HG02763 (cell line): Measurements from ENCODE around the gene MRFAP1.
"Not testable (repeated sequence)": the region's sequence is repeated elsewhere in the genome, so short reads cannot be mapped to it uniquely, and the experiment has no call there.

Experiments used
- ATAC-seq: cut with Tn5 transposase; IDR thresholded peaks from one replicate; pipeline ENCODE4 v1.9.1; 2021; ENCODE audit warnings: mild to moderate bottlenecking, moderate library complexity; ENCODE audit not compliant: unreplicated experiment

Gene MRFAP1

GRCh38 chr4:6633091-6633906, 7.2 kb upstream of the MRFAP1 start:
- ATAC-seq: no peak

- ATAC-seq: no peak
Observed at GRCh38 chr4:6634746-6635145, 5.7 kb upstream of the MRFAP1 start.

- ATAC-seq: no peak
Observed at GRCh38 chr4:6639137-6639680, 1.3 kb upstream of the MRFAP1 start.

GRCh38 chr4:6641164-6641970, 882 bp downstream of the MRFAP1 start:
- no peak for ATAC-seq

- ATAC-seq: no peak
Observed at GRCh38 chr4:6641971-6642320, 1.5 kb downstream of the MRFAP1 start.

- no peak for ATAC-seq
Observed at GRCh38 chr4:6643141-6643847, 2.8 kb downstream of the MRFAP1 start.

- no peak for ATAC-seq
Observed at GRCh38 chr4:6644792-6645530, 4.5 kb downstream of the MRFAP1 start.

- ATAC-seq: no peak
Observed at GRCh38 chr4:6647169-6647568, 6.7 kb downstream of the MRFAP1 start.

GRCh38 chr4:6647582-6648230, 7.2 kb downstream of the MRFAP1 start:
- ATAC-seq: no peak

GRCh38 chr4:6649216-6649615, 8.7 kb downstream of the MRFAP1 start:
- ATAC-seq: no peak

GRCh38 chr4:6654211-6654610, 13.7 kb downstream of the MRFAP1 start:
- ATAC-seq: not testable (repeated sequence)

- not testable (repeated sequence) for ATAC-seq
Observed at GRCh38 chr4:6655291-6655690, 14.8 kb downstream of the MRFAP1 start.

GRCh38 chr4:6655924-6656323, 15.4 kb downstream of the MRFAP1 start:
- no peak for ATAC-seq

- ATAC-seq: no peak
Observed at GRCh38 chr4:6657242-6658208, 17.0 kb downstream of the MRFAP1 start.

- no peak for ATAC-seq
Observed at GRCh38 chr4:6658209-6658595, 17.7 kb downstream of the MRFAP1 start.

- no peak for ATAC-seq
Observed at GRCh38 chr4:6658597-6659075, 18.2 kb downstream of the MRFAP1 start.

GRCh38 chr4:6659897-6660296, 19.4 kb downstream of the MRFAP1 start:
- no peak for ATAC-seq

- no peak for ATAC-seq
Observed at GRCh38 chr4:6660430-6660829, 19.9 kb downstream of the MRFAP1 start.

- no peak for ATAC-seq
Observed at GRCh38 chr4:6662591-6662990, 22.1 kb downstream of the MRFAP1 start.
